GM12873 (cell line): Measurements from ENCODE around the gene FPGT.

ENCODE experiments used
- CTCF ChIP-seq: IDR thresholded peaks from 2 replicates; pipeline ENCODE4 v1.5.1; 2012; ENCODE audit warnings: low read depth, mild to moderate bottlenecking, moderate library complexity, low read length, control low read depth; ENCODE audit not compliant: insufficient read depth; ENCODE audit errors: missing control alignments

FPGT gene

GRCh38 chr1:74236440-74236839, 38.4 kb downstream of the FPGT start:
- no peak for TF ChIP-seq CTCF

- no peak for TF ChIP-seq CTCF
These were observed 39.0 kb downstream of the FPGT start for GRCh38 chr1:74237035-74237434.

GRCh38 chr1:74237787-74238186, 39.7 kb downstream of the FPGT start:
- TF ChIP-seq CTCF = no peak

- no peak for TF ChIP-seq CTCF
These were observed 47.2 kb downstream of the FPGT start for GRCh38 chr1:74245168-74245772.

GRCh38 chr1:74246315-74246714, 48.3 kb downstream of the FPGT start:
- no peak for TF ChIP-seq CTCF

- TF ChIP-seq CTCF = no peak
These were observed 50.0 kb downstream of the FPGT start for GRCh38 chr1:74247881-74248528.
